ACC112 (cell line): ENCODE data around the gene ZNF883.

Experiments
- H2AFZ ChIP-seq: fragments of 200-600 bp; sonication (generic); one replicate; pipeline ENCODE4 v1.6.0; 2017; ENCODE audit warnings: antibody characterized with exemption, low read length; ENCODE audit not compliant: unreplicated experiment
- H3K27ac ChIP-seq: fragments of 200-600 bp; sonication (generic); 2 replicates; pipeline ENCODE4 v1.5.1; 2014; ENCODE audit warnings: low read depth, mild to moderate bottlenecking, antibody characterized with exemption, low read length, moderate library complexity
- H3K27me3 ChIP-seq: fragments of 200-600 bp; sonication (generic); 2 replicates; pipeline ENCODE4 v1.6.1; 2014; ENCODE audit warnings: mild to moderate bottlenecking, antibody characterized with exemption, low read length, moderate library complexity, mixed read lengths; ENCODE audit not compliant: insufficient read depth
- H3K36me3 ChIP-seq: fragments of 200-600 bp; sonication (generic); 2 replicates; pipeline ENCODE4 v1.6.1; 2016; ENCODE audit warnings: mild to moderate bottlenecking, antibody characterized with exemption, low read length, moderate library complexity, mixed read lengths; ENCODE audit not compliant: insufficient read depth
- H3K4me1 ChIP-seq: fragments of 200-600 bp; sonication (generic); one replicate; pipeline ENCODE4 v1.6.1; 2016; ENCODE audit warnings: low read length, mixed read lengths; ENCODE audit not compliant: insufficient read depth, unreplicated experiment, control insufficient read depth
- H3K4me3 ChIP-seq: fragments of 200-600 bp; sonication (generic); 2 replicates; pipeline ENCODE4 v1.5.1; 2014; ENCODE audit warnings: mild to moderate bottlenecking, low read depth, low read length
- H3K79me2 ChIP-seq: fragments of 200-600 bp; sonication (generic); one replicate; pipeline ENCODE4 v1.6.0; 2016; ENCODE audit warnings: low read length; ENCODE audit not compliant: control insufficient read depth, unreplicated experiment, insufficient read depth

Gene ZNF883

GRCh38 chr9:113005777-113006176, 6.2 kb downstream of the ZNF883 start:
- H3K4me3 ChIP-seq = no peak overlapping the region
- H3K27ac ChIP-seq = no peak overlapping the region
- H3K79me2 ChIP-seq = no peaks in the 10 kb centered on the region
- peaks cover 39% of the 10 kb centered on the region for H3K36me3 ChIP-seq
- H3K27me3 ChIP-seq = no peaks in the 10 kb centered on the region
- H3K4me1 ChIP-seq = no peaks in the 10 kb centered on the region
- H2AFZ ChIP-seq = no peak overlapping the region

GRCh38 chr9:112997236-112997941, 14.6 kb downstream of the ZNF883 start:
- H3K36me3 ChIP-seq = peaks cover 54% of the 10 kb centered on the region
- H3K27me3 ChIP-seq = no peaks in the 10 kb centered on the region
- H3K4me1 ChIP-seq = no peaks in the 10 kb centered on the region
- no peak overlapping the region for H3K27ac ChIP-seq
- no peak overlapping the region for H2AFZ ChIP-seq
- no peak overlapping the region for H3K4me3 ChIP-seq
- no peaks in the 10 kb centered on the region for H3K79me2 ChIP-seq

GRCh38 chr9:112971415-112971814, 40.6 kb downstream of the ZNF883 start:
- Histone ChIP-seq H3K79me2 (no peaks in the 10 kb centered on the region), H2AFZ (no peak overlapping the region), H3K36me3 (no peaks in the 10 kb centered on the region), H3K27ac (no peak overlapping the region), H3K27me3 (peaks cover 66% of the 10 kb centered on the region), H3K4me1 (no peaks in the 10 kb centered on the region), H3K4me3 (no peak overlapping the region)

- Histone ChIP-seq H3K79me2 (no peaks in the 10 kb centered on the region), H3K27me3 (peaks cover 70% of the 10 kb centered on the region), H2AFZ (no peak overlapping the region), H3K36me3 (no peaks in the 10 kb centered on the region), H3K4me3 (no peak overlapping the region), H3K4me1 (no peaks in the 10 kb centered on the region), H3K27ac (no peak overlapping the region)
Observed at GRCh38 chr9:112970939-112971338, 41.1 kb downstream of the ZNF883 start.

DNA sequence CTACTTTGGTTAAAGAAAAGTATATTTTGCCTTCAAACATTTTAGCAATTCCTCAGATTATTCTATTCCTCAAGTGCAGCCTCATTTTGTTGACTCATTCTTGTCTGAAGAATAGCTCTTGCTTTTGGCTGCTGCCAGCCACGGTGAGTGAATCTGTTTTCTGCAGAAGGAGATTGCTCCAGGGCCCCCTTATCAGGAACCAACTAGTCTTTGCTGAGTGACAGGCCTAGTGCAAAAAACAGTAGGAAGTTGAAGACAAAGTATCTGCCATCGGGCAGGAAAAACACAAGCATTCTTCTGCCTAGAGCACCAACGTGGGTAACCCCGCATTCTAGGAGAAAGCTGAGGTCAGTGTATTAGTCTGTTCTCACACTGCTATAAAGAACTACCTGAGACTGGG, 42.3 kb downstream of the ZNF883 start:
- Histone ChIP-seq H3K36me3 (no peaks in the 10 kb centered on the region), H3K79me2 (no peaks in the 10 kb centered on the region), H2AFZ (no peak overlapping the region), H3K4me1 (no peaks in the 10 kb centered on the region), H3K27me3 (peaks cover 79% of the 10 kb centered on the region), H3K27ac (no peak overlapping the region), H3K4me3 (no peak overlapping the region)

GRCh38 chr9:112955550-112955949, 56.4 kb downstream of the ZNF883 start:
- Histone ChIP-seq H3K27me3 (peaks cover 93% of the 10 kb centered on the region), H3K36me3 (no peaks in the 10 kb centered on the region), H3K4me3 (no peak overlapping the region), H3K79me2 (no peaks in the 10 kb centered on the region), H2AFZ (no peak overlapping the region), H3K4me1 (no peaks in the 10 kb centered on the region), H3K27ac (no peak overlapping the region)

GRCh38 chr9:112945620-112946208, 66.3 kb downstream of the ZNF883 start:
- no peak overlapping the region for H2AFZ ChIP-seq
- no peak overlapping the region for H3K27ac ChIP-seq
- no peak overlapping the region for H3K4me3 ChIP-seq
- peaks cover 77% of the 10 kb centered on the region for H3K27me3 ChIP-seq
- H3K4me1 ChIP-seq = no peaks in the 10 kb centered on the region
- no peaks in the 10 kb centered on the region for H3K79me2 ChIP-seq
- no peaks in the 10 kb centered on the region for H3K36me3 ChIP-seq

GRCh38 chr9:112939418-112939817, 72.6 kb downstream of the ZNF883 start:
- H3K36me3 ChIP-seq = no peaks in the 10 kb centered on the region
- peaks cover 88% of the 10 kb centered on the region for H3K27me3 ChIP-seq
- H3K79me2 ChIP-seq = no peaks in the 10 kb centered on the region
- H3K4me1 ChIP-seq = no peaks in the 10 kb centered on the region
- no peak overlapping the region for H2AFZ ChIP-seq
- no peak overlapping the region for H3K27ac ChIP-seq
- no peak overlapping the region for H3K4me3 ChIP-seq

GRCh38 chr9:112933696-112934095, 78.3 kb downstream of the ZNF883 start:
- no peaks in the 10 kb centered on the region for H3K4me1 ChIP-seq
- H3K27me3 ChIP-seq = peaks cover 83% of the 10 kb centered on the region
- H3K4me3 ChIP-seq = no peak overlapping the region
- H3K79me2 ChIP-seq = no peaks in the 10 kb centered on the region
- no peak overlapping the region for H3K27ac ChIP-seq
- no peak overlapping the region for H2AFZ ChIP-seq
- no peaks in the 10 kb centered on the region for H3K36me3 ChIP-seq

- H3K79me2 ChIP-seq = no peaks in the 10 kb centered on the region
- no peak overlapping the region for H3K27ac ChIP-seq
- peaks cover 30% of the 10 kb centered on the region for H3K27me3 ChIP-seq
- no peaks in the 10 kb centered on the region for H3K36me3 ChIP-seq
- no peak overlapping the region for H3K4me3 ChIP-seq
- peaks cover 3% of the 10 kb centered on the region for H3K4me1 ChIP-seq
- H2AFZ ChIP-seq = peak overlapping the region; percentile 30
Observed at GRCh38 chr9:112925058-112925641, 86.8 kb downstream of the ZNF883 start.

GRCh38 chr9:112921549-112921948, 90.4 kb downstream of the ZNF883 start:
- no peak overlapping the region for H2AFZ ChIP-seq
- H3K4me3 ChIP-seq = no peak overlapping the region

More at GRCh38 chr9:112921549-112921948, 90.4 kb downstream of the ZNF883 start:
- H3K27me3 ChIP-seq = peaks cover 46% of the 10 kb centered on the region
- peaks cover 3% of the 10 kb centered on the region for H3K4me1 ChIP-seq
- no peak overlapping the region for H3K27ac ChIP-seq
- no peaks in the 10 kb centered on the region for H3K36me3 ChIP-seq
- no peaks in the 10 kb centered on the region for H3K79me2 ChIP-seq
